Glutamatergic neuron (in vitro differentiated cells): ENCODE measurements around the gene ABCC11. TPM values are rescaled to one million over a fixed set of nuclear protein-coding genes. Genes with fewer than 3 reads are reported as not detected.
A peak's percentile ranks its signal among the peaks of the same experiment; 100 is the strongest.

Source experiments
- DNase-seq: peaks from one replicate; pipeline ENCODE4 v3.0.0; 2022
- H3K27ac Mint-ChIP-seq: one replicate; pipeline ENCODE4 v1.8.0; 2020; ENCODE audit warnings: mild to moderate bottlenecking, mixed read lengths, inconsistent platforms; ENCODE audit not compliant: unreplicated experiment
- H3K27me3 Mint-ChIP-seq: one replicate; pipeline ENCODE4 v1.8.0; 2020; ENCODE audit warnings: mild to moderate bottlenecking, moderate library complexity, mixed read lengths, inconsistent platforms; ENCODE audit not compliant: unreplicated experiment
- H3K36me3 Mint-ChIP-seq: one replicate; pipeline ENCODE4 v1.8.0; 2020; ENCODE audit warnings: mild to moderate bottlenecking, mixed read lengths, inconsistent platforms; ENCODE audit not compliant: unreplicated experiment
- H3K4me1 Mint-ChIP-seq: one replicate; pipeline ENCODE4 v1.8.0; 2020; ENCODE audit warnings: mild to moderate bottlenecking, low read depth, mixed read lengths, inconsistent platforms; ENCODE audit not compliant: unreplicated experiment
- H3K4me3 Mint-ChIP-seq: one replicate; pipeline ENCODE4 v1.8.0; 2020; ENCODE audit warnings: mild to moderate bottlenecking, mixed read lengths, inconsistent platforms; ENCODE audit not compliant: unreplicated experiment
- H3K9me3 Mint-ChIP-seq: one replicate; pipeline ENCODE4 v1.8.0; 2020; ENCODE audit warnings: mild to moderate bottlenecking, moderate library complexity, mixed read lengths, inconsistent platforms; ENCODE audit not compliant: unreplicated experiment
- CTCF ChIP-seq: fragments of 200-600 bp; sonication (generic); IDR thresholded peaks from one replicate; pipeline ENCODE4 v1.5.0; 2021; ENCODE audit not compliant: partially characterized antibody, unreplicated experiment
- total RNA-seq: library from RNA; stranded (reverse); fragmentation: NEBNext Ultra II Directional; extraction: Animal tissue kit (Norgen Biotek cat#: 25700); gene quantifications from one replicate; pipeline ENCODE4 v1.2.1, GENCODE V29; 2021; ENCODE audit not compliant: unreplicated experiment

Gene ABCC11
- total RNA-seq, 1 donor from 2014 or later = not detected

- peaks cover 7% of the 10 kb centered on the region for H3K4me1 Mint-ChIP-seq
- H3K27ac Mint-ChIP-seq = no peak overlapping the region
- no peak overlapping the region for H3K4me3 Mint-ChIP-seq
- no peaks in the 10 kb centered on the region for H3K36me3 Mint-ChIP-seq
- no peak for DNase-seq
- H3K27me3 Mint-ChIP-seq = peaks cover 3% of the 10 kb centered on the region
- H3K9me3 Mint-ChIP-seq = peaks cover 4% of the 10 kb centered on the region
- TF ChIP-seq CTCF = no peak
These were observed 11.1 kb downstream of the ABCC11 start for GRCh38 chr16:48236286-48236685.

- H3K36me3 Mint-ChIP-seq = no peaks in the 10 kb centered on the region
- no peak for DNase-seq
- peaks cover 7% of the 10 kb centered on the region for H3K4me1 Mint-ChIP-seq
- H3K27me3 Mint-ChIP-seq = no peaks in the 10 kb centered on the region
- H3K27ac Mint-ChIP-seq = peak overlapping the region; percentile 46
- no peak for TF ChIP-seq CTCF
- peaks cover 4% of the 10 kb centered on the region for H3K9me3 Mint-ChIP-seq
- no peak overlapping the region for H3K4me3 Mint-ChIP-seq
These were observed 11.7 kb downstream of the ABCC11 start for GRCh38 chr16:48235556-48236136.

- no peak for DNase-seq
These were observed 12.2 kb downstream of the ABCC11 start for GRCh38 chr16:48235058-48235555.

GRCh38 chr16:48234630-48235029 is 12.7 kb downstream of the ABCC11 start:
- TF ChIP-seq CTCF = no peak
- no peak for DNase-seq
- Mint-ChIP-seq H3K27ac (no peak overlapping the region), H3K4me1 (peaks cover 7% of the 10 kb centered on the region), H3K27me3 (no peaks in the 10 kb centered on the region), H3K36me3 (no peaks in the 10 kb centered on the region), H3K9me3 (no peaks in the 10 kb centered on the region), H3K4me3 (no peak overlapping the region)

More at GRCh38 chr16:48235058-48235555, 12.2 kb downstream of the ABCC11 start:
- no peaks in the 10 kb centered on the region for H3K36me3 Mint-ChIP-seq
- H3K4me3 Mint-ChIP-seq = no peak overlapping the region
- no peaks in the 10 kb centered on the region for H3K27me3 Mint-ChIP-seq
- no peak overlapping the region for H3K27ac Mint-ChIP-seq
- H3K9me3 Mint-ChIP-seq = peaks cover 3% of the 10 kb centered on the region
- H3K4me1 Mint-ChIP-seq = peaks cover 7% of the 10 kb centered on the region
- no peak for TF ChIP-seq CTCF

- TF ChIP-seq CTCF = no peak
These were observed 14.8 kb downstream of the ABCC11 start for GRCh38 chr16:48232493-48233040.

More at GRCh38 chr16:48232493-48233040, 14.8 kb downstream of the ABCC11 start:
- H3K27me3 Mint-ChIP-seq = no peaks in the 10 kb centered on the region
- H3K4me3 Mint-ChIP-seq = no peak overlapping the region
- no peak overlapping the region for H3K27ac Mint-ChIP-seq
- peaks cover 7% of the 10 kb centered on the region for H3K4me1 Mint-ChIP-seq
- H3K36me3 Mint-ChIP-seq = no peaks in the 10 kb centered on the region
- no peak for DNase-seq
- no peaks in the 10 kb centered on the region for H3K9me3 Mint-ChIP-seq
